ENCODE results near the gene CLEC5A. TPM values are rescaled to one million over a fixed set of nuclear protein-coding genes. Genes with fewer than 3 reads are reported as not detected.
A peak's percentile ranks its signal among the peaks of the same experiment; 100 is the strongest.
"Not testable (repeated sequence)": the region's sequence is repeated elsewhere in the genome, so short reads cannot be mapped to it uniquely, and the experiment has no call there.

CLEC5A gene
- 2.8 TPM for total RNA-seq

DNA sequence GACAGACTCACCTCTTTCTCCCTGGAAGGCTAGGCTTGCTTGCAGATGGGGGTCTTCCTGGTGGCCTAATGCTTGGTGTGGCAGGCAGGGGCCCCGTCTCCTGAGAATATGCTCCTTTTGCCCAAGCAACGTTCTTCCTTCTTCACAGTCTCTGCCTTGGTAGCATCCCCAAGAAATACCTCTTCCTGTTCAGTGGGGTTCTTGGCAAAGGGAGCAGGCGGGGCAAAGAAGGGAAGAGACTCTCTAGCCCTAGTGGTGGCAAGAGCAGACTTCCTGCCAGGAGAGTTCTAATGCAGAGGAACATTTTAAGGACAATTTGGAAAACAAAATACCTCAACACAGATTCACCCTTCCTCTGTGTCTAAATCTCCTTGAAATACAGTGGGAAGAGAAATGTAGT, at the start of gene CLEC5A:
TSS of gene CLEC5A (minus strand) at position 179 of the 400 bp plus-strand sequence. CDS start 682 bp downstream, outside the sequence.
- no peak for DNase-seq (ENCODE audit: low spot score)

DNA sequence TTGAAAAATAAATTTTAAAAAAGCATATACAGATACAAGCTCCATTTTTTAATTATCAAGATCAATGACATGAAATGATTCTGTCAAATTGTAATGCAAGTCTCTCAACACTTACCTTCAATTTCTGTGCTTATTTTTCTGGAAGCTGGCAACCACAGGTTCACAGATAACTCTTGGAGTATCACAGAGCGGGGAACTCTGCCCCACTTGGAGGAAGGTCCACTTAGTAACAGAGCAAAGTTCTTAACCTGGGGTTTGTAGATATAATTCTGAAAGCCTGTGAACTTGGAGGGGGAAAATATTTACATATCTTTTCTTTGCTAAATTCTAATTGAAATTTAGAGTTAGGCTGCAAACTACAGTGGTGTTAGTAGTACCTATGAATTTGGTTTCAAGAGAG, 46.6 kb upstream of the CLEC5A start:
- DNase-seq (ENCODE audit: low spot score) = no peak

DNA sequence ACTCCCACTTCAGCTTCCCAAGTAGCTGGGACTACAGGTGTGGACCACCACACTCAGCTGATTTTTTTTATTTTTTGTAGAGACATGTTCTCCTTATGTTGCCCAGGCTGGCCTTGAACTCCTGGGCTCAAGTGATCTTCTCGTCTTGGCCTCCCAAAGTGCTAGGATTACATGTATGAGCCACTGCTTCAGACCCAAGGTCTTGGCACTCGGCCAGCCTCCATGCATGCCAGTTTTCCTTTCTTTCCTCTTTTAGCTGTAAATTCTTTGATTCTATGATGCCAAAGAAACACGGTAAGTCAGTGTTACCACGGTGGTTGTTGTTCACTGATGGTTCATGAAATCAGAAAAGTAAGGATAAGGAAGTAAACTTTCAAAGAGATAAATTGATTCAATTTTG, 45.9 kb upstream of the CLEC5A start:
- no peak for DNase-seq (ENCODE audit: low spot score)

DNA sequence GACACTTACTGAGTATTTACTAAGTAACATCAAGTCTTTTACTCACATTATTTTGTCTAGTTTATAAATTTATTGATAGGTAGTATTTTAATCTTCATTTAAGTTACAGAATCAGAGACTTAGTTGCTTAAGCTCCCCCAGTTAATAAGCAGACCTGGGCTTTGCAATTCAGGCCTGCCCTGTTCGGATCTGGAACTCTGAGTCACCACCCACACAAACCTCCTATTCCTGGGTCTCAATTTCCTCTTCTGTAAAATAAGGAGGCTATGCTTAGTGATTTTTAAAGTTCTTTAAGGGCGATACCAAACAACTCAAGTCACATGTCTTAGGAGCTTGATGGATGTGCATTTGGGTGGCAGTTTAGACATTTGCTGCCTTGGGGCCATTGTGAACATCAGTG, 45.4 kb upstream of the CLEC5A start:
- DNase-seq (ENCODE audit: low spot score) = no peak

DNA sequence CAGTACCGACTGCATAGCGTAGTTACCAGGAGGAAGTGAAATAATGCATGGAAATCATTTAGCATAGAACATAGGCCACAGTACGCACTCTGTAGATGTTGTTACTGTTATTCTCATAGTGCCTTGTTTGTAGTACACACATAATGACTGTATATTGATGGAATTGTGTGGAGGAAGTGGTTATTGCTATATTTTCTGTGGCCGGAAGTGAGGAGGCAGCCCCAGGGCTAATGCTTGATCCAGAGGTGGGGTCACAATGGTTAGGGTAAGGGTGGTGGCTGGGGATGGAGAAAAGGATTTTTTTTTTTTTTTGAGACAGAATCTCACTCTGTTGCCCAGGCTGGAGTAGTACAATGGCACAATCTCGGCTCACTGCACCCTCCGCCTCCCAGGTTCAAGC, 44.4 kb upstream of the CLEC5A start:
- DNase-seq (ENCODE audit: low spot score) = no peak

DNA sequence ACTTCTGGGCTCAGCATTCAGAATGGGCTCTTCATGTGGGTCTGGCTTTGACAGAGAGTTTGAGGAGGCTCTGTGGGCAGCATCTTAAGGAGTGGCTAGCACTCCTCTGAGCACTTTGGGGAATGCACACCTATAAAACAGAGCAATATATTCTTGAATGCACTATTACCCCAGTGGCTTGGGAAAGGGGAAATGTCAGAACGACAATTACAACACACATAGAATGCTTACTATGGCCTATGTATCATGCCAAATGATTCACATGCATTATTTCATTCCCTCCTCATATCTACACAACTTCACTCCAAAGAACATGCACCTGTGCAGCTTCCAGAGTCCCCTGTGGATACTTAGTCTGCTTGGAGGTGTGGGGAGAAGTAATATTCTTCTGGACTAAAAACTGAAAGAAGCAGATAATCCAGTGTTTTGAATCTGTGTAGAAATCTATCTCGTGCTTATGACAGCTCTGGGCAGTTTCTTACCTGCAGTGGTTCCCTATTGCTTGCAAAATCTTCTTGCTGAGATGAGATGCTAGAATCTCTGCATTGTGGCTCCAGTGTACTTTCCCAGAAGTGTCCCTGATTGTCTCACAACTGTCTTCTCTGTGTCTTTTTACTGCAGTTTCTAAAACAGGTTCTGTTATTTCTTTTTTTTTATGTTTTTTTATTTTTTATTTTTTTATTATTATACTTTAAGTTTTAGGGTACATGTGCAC, 43.4 kb upstream of the CLEC5A start:
- DNase-seq (ENCODE audit: low spot score) = no peak

DNA sequence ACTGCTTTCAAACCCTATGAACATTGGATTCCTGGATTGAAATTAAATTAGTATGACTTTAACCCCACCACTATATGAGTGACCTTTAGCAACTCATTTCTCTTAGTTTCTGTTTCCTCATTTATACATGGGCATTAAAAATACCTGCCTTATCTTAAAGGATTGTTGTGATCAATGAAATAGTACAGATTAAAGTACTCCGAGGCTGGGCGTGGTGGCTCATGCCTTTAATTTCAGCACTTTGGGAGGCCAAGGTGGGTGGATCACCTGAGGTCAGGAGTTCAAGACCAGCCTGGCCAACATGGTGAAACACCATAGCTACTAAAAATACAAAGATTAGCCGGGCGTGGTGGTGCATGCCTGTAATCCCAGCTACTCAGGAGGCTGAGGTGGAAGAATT, 41.0 kb upstream of the CLEC5A start:
- DNase-seq (ENCODE audit: low spot score) = not testable (repeated sequence)

DNA sequence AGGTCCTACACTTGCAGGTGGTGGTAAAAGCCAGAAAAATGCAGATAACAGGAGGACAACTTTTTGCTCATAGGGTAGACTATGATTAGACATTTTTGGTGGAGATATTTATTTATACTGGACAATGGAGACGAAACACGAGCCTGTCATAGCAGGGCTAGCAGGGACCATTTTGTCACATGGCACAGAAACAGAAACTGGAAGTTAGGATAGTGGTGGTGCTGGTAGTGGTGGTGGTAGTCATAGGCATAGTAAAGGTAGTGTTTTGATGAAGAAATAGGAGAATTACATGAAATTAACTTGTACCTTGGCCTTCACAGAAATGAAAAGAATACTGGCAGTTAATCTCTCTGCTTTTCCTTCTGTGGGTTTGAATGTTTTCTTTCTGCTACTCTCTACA, 40.1 kb upstream of the CLEC5A start:
- DNase-seq (ENCODE audit: low spot score) = no peak

DNA sequence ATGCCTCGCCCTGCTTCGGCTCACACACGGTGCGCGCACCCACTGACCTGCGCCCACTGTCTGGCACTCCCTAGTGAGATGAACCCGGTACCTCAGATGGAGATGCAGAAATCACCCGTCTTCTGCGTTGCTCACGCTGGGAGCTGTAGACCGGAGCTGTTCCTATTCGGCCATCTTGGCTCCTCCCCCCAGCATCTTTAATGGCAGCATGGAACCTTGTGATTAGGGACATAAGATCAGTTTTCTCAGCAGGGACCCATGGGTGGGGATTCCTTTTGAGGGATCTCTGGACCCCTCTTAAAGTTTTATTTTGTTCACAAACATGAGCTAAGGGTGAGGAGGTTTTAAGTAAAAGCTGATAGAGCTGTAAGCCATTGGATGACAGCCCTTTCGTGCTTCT, 39.2 kb upstream of the CLEC5A start:
- not testable (repeated sequence) for DNase-seq (ENCODE audit: low spot score)

DNA sequence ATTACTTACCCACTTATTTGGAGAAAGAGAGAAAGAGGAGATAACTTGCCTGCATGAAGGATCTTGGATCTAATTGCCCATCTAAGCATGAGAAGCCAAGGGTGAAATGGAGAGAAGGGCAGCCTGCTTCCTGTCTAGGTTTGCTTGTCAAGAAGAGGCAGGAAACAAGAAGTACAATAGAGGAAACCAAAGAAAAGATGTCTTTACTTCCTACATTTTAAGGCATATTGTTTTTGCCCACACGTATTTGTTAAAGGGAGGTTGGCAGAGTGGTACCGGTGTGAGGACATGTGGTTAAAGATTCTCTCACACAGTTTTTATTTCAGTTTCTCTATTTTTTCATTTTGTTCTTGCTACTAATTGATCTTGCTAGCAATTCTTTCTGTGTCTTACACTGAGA, 32.8 kb upstream of the CLEC5A start:
- DNase-seq (ENCODE audit: low spot score) = no peak

DNA sequence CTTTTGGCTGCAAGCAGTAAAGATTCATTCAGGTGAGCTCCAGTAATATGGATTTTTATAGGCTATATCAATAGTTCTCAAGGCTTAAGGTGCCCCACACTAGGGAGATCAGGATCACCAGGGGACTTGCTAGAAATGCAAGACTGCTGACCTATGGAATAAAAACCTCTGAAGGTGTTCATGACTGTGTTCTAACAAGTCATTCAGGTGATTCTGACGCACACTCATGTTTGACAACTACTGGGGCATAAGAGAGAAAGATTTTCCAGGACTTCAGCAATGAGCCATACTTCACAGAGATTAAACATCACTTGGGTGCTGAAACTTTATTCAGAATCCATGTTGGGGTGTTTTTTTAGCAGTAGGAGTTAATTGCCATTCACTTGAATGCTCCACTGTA, 31.6 kb upstream of the CLEC5A start:
- no peak for DNase-seq (ENCODE audit: low spot score)

DNA sequence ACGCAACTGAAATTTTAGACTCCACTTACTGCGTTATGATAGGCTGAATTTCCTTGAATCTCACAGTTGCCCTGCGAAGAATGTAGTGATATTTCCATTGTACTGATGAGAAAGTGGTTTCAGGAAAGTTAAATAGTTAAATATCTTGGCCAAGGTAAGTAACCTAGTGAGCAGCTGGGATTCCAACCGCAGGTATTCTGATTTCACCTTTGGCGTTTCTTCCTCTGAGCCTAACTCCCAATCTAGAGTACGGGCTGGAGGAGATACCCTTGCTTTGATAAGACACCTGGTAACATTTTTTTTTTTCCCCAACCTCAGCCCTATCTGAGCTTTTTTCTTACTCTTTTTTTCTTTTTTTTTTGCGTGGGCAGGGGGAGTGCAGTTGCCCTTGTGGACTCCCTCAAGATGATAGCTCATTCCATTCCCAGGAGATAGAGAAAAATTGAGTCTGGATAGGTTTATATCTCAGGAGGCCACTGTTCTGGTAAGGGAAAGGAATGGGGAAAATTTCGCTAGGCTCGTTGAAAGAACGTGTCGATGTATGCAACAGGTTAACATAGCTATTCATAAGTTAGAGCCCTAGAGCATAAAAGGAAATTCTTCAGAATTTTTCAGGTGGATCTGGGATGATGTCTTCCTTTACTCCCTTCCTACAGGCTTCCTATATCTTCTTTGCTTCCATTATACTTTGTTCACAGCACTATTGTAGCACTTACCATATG, 29.9 kb upstream of the CLEC5A start:
- no peak for DNase-seq (ENCODE audit: low spot score)

DNA sequence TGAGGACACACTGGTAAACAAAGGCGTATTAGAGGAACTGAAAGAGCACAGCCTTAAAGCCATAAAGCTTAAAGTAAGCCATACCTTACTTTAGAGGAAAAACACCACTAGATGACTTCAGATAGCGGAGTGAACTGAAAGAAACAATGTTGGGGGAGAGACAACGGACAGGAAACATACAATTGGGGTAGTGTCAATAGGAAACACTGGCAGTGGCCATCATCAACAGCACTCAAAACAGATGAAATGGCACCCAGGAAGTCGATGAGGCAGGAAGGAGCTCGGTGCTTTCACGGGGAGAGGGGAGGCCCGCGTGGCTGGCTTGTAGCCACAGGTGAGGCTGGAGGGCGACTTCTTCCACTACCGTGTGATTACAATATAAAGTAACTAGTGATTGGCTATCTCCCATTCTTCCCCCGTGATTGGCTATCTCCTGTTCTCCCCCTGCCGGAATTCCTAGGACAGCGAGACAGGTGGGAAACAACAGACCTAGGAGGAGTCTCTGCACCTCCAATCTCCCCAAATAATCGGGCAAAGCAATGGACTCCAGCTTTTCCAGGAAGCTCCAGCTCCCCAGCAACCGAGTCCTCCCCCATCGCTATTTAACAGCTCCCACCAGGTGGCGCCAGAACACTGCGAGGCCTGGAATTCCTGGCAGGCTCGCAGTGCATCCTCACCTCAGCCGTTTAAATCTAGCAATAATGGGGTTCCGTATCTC, 29.2 kb upstream of the CLEC5A start:
- peak; percentile 77 for DNase-seq (ENCODE audit: low spot score)

DNA sequence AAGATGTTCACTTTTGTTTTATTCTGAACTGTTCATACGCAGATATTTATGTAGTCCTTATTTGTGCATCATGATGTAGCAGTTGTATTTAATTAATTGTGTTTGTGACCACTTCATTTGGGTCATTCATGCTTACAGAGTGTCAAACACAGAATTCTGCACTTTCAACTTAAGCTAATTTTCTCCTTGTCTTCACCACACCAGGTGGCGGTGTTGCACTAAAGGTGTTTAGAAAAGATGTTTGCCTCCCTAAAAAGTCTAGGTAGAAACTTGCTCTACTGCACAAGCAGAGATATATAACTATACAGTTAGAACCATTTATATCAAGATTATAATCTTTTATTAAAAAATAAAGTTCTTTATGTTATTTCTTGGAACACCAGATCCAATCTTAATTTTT, 28.1 kb upstream of the CLEC5A start:
- no peak for DNase-seq (ENCODE audit: low spot score)

DNA sequence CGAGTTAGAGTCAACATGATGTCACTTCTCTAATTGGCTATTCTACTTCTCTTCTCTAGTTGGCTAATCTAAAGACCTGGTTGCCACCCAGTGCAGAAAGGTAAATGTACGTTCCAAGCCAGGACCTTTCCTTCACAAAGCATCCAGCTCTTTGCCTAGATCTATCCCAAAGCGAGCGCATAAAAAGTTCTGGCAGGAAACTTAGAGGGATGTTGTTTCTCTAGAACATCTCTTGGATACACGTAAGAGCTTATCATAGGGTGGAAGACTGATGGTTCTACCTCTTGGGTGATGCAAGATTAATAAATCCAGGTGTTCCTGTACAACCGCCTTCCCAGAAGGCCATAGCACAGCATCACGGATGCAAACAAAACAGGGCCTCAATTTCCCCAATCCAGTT, 26.9 kb upstream of the CLEC5A start, which contains the start of gene TAS2R38:
TSS of gene TAS2R38 (minus strand) at position 101 of the 400 bp plus-strand sequence. CDS start at position 17, 84 bp downstream.
- no peak for DNase-seq (ENCODE audit: low spot score)

DNA sequence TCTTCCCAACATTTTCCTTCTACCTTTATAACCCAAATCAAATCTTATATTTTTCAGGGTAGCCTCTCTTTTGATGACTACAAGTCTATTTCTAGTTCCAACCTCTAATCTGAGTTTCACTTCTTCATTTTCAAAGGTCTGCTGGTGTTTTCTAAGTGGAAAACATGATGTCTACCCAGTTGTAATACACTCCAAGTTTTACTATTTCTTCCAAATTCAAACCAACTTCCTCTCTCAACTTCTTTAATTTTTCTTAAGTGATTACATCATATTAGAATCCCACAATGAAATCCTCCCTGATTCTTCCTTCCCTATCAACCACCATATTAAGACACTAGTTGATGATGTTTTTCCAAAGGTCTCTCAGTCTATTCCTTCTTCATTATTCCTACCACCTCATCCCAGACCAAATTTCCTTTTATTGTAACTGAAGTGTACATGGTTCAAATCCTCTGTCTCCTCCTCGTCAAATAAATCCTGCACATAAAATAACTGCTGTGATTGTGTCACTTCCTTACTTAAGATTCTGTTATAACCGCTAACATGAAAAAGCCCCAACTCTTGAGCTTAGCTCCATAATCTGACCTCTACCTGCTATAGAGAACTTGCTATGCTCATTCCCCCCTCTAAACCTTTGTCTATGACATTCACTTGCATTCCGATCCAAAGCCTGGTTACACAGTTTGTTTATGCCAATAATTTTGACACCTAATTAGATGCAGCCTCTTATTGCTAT, 14.1 kb upstream of the CLEC5A start:
- no peak for DNase-seq (ENCODE audit: low spot score)

DNA sequence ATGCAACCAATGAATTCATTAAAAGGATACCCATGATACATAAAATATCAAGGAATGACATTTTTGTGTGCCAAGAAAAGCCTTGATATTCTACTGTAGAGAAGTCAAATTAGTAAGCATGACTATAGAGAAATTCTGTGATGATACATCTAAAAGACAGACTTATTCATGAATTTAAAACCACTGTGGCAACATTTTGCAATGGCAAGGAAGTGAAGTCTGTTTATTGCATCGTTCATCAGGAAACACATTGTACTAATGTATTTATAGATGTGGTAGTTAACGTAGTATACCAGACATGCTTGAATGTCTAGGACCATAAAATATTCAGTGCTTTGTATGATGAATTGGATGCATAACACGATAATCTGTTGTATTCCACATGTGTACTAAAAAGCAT, 9.3 kb upstream of the CLEC5A start:
- DNase-seq (ENCODE audit: low spot score) = no peak

DNA sequence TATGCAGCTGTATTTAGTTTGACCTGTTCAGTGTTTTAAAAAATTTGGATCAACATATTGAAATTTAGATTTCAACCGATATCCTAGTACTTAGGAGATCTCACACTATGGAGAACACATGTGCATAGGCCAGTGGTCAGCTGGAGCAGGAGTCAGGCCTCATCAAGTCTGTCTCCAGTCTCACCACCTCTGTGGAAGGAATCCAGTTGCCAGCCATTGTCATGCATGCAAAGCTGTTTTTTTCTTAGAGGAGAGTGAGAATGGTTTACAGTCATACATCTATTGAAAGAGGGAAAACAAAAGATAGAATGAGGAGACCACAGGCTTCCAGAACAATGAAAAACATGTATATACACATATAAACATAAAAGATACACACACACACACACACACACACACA, 7.6 kb upstream of the CLEC5A start:
- no peak for DNase-seq (ENCODE audit: low spot score)

DNA sequence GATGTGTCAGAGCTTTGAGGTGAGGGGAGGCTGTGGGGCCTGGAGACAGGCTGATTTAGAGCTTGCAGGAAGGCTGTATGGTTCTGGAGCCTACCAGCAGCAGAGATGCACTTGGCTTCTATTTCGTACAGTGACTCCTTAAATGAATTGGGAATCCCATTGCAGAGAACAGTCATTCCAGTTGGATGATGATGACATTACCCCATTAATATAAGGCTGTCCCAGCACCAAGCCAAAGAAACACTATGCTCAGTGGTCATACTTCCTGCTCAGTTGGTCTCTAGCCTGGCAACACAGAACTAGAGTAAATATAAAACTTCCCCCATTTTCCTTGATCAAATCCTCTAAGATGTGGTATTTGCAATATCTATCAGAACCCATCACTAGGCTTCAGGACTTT, 5.7 kb upstream of the CLEC5A start:
- no peak for DNase-seq (ENCODE audit: low spot score)

DNA sequence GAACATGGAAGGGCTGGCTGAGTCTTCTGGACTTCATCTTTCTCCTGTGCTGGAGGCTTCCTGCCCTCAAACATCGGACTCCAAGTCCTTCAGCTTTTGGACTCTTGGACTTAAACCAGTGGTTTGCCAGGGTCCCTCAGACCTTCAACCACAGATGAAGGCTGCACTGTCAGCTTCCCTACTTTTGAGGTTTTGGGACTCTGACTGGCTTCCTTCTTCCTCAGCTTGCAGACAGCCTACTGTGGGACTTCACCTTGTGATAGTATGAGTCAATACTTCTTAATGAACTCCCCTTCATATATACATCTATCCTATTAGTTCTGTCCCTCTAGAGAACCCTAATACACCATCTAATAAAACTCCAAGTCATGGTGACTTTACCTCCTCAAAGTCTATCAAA, 4.0 kb upstream of the CLEC5A start:
- no peak for DNase-seq (ENCODE audit: low spot score)

DNA sequence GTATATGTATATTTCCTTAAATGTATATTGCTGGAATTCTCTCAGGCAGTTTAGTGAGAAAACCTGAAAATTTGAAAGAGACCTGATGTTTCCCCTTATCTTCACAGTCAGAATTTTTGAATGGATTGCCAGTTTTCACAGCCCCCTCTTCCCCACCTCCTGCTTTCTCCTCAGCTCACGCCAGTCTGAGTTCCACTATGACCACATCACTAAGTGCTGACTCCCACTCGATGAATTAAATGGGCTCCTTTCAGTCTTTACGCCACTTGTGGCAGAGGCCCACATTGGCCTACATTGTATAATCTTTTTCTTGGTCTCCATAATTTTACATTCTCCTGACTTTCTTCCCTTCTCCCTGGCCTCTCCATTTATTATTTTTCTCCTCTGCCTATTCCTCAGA, 3.1 kb upstream of the CLEC5A start:
- DNase-seq (ENCODE audit: low spot score) = no peak

DNA sequence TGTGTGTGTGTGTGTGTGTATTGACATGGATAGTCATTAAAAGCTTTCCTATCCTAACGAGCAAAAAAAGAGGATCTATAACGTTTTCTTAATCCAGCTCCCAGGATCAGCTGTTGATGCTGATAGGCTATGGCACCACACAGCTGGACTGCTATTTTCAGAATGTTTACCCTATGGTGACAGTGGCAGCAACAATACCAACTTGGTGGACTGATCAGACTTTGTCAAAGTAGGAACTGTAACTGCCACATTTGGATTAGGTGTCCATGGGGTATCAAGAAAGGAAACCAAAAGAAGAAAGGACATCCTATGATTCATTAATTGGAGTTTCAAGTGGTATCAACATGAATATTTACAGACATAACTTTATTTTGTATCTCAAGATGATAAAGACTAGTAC, 2.7 kb upstream of the CLEC5A start:
- no peak for DNase-seq (ENCODE audit: low spot score)
